ENCODE results near the gene TMEM205.

TMEM205 gene

DNA sequence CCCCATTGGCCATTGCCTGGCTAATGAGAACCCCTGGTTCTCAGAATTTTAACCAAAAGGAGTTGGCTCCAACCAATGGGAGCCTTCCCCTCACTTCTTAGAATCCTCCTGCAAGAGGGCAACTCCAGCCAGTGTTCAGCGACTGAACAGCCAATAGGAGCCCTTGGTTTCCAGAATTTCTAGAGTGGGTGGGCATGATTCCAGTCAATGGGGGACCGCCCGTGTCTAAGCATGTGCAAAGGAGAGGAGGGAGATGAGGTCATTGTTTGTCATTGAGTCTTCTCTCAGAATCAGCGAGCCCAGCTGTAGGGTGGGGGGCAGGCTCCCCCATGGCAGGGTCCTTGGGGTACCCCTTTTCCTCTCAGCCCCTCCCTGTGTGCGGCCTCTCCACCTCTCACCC lies 18.9 kb upstream of the TMEM205 start:
- TF ChIP-seq, protein P1, sequence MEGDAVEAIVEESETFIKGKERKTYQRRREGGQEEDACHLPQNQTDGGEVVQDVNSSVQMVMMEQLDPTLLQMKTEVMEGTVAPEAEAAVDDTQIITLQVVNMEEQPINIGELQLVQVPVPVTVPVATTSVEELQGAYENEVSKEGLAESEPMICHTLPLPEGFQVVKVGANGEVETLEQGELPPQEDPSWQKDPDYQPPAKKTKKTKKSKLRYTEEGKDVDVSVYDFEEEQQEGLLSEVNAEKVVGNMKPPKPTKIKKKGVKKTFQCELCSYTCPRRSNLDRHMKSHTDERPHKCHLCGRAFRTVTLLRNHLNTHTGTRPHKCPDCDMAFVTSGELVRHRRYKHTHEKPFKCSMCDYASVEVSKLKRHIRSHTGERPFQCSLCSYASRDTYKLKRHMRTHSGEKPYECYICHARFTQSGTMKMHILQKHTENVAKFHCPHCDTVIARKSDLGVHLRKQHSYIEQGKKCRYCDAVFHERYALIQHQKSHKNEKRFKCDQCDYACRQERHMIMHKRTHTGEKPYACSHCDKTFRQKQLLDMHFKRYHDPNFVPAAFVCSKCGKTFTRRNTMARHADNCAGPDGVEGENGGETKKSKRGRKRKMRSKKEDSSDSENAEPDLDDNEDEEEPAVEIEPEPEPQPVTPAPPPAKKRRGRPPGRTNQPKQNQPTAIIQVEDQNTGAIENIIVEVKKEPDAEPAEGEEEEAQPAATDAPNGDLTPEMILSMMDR (IDR thresholded peaks at IDR 0.05), result no peak

DNA sequence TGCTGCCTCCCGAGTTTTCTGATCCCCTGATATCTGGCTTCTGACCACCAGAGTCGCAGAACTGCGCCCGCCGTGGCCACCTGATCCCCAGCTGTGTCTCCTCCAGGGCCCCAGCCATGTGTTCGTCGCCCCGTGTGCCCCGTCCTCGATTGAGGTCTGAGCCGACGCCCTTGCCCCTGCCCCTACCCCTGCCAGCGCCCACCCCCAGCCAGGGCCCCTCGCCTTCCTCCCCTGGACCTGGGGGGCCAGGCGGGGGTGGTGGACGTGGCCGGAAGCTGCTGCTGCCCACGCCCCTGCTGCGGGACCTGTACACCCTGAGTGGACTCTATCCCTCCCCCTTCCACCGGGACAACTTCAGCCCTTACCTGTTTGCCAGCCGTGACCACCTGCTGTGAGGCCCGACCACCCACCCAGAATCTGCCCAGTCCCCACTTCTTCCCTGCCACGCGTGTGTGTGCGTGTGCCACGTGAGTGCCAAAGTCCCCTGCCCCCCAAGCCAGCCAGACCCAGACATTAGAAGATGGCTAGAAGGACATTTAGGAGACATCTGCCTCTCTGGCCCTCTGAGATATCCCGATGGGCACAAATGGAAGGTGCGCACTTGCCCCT lies 18.3 kb upstream of the TMEM205 start:
- TF ChIP-seq, protein P1 (IDR thresholded peaks at IDR 0.05), result no peak

DNA sequence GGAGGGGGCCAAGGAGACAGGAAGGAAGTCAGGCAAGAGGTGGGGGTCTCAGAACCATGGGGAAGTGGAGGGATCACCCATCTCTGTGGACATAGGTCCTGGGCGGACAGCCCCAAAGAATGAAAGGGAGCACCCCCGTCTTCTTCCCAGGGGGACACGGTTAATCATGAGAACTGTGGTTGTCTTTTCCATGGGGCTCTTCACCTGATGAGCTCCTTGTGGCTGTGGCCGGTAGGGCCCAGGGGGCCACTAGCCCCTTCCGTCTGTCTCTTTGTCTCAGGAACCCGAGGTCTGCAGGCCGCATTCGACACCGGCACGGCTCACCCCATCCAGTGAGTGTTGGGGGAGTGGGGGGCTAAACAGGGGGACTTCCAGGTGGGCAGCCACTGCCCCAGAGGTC lies 17.8 kb upstream of the TMEM205 start:
- TF ChIP-seq, protein P1 (IDR thresholded peaks at IDR 0.05), result no peak

DNA sequence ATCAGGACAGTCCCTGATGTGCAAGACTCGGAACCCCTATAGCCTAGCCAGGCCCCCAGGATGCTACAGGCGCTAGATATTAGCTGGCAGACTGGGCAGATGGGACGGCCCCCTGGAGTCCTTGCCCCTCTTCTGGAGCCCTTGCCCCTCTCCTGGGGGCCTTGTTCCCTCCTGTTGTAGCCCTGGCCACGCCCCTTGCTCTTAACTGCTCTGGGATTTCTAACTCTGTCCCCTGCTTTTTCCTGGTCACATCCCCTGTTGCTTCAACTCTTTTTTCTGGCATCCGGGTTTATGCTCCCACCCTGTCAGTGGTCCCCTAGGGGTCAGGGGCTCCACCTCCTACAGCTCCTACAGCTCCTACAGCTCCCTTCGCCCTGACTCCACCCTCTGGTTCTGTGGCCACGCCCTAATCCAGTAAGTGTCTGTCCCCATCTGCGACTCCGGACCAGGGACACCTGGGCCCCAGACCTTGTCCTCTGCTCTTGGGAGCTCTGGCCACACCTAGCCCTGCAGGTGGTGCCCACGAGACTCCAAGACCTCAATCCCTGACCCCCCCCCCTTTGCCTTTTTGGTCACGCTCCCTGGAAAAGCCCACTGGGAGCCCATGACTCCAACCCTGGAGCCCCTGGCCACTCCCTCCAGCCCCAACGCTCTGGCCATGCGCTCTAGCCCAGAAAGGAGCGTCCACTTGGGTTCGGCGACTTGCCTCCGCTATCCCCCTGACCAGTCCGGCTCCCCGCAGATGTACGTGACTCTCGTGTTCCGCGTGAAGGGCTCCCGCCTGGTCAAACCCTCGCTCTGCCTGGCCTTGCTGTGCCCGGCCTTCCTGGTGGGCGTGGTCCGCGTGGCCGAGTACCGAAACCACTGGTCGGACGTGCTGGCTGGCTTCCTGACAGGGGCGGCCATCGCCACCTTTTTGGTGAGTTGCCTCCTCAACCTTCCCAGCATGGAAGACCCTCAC lies 16.0 kb upstream of the TMEM205 start:
- TF ChIP-seq, protein P1 (IDR thresholded peaks at IDR 0.05), result no peak

DNA sequence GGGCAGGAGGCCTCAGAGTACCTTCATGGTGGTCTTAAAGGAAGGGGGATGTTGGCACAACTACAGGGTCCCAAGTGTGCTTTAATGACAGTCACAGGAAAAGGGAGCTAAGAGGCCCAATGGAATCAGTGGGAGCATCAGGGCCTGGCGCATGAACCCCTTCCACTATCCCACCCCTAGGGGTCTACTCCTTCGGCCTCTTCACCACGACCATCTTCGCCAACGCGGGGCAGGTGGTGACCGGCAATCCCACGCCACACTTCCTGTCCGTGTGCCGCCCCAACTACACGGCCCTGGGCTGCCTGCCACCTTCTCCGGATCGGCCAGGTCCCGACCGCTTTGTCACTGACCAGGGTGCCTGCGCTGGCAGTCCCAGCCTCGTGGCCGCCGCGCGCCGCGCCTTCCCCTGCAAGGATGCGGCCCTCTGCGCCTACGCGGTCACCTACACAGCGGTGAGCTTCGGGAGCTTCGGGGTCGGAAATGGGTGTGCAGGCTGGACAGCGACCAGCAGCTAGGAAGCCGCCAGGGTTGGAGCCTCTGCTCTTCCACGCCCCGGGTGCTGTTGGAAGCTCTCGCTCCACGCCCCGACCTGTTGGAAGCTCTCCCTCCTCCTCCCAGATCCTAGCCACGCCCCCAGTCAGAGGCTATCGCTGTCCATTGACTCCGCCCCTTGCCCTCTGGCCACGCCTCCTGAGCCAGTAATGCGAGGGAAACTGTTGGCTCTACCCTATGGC lies 15.1 kb upstream of the TMEM205 start:
- TF ChIP-seq, protein P1 (IDR thresholded peaks at IDR 0.05), result no peak

DNA sequence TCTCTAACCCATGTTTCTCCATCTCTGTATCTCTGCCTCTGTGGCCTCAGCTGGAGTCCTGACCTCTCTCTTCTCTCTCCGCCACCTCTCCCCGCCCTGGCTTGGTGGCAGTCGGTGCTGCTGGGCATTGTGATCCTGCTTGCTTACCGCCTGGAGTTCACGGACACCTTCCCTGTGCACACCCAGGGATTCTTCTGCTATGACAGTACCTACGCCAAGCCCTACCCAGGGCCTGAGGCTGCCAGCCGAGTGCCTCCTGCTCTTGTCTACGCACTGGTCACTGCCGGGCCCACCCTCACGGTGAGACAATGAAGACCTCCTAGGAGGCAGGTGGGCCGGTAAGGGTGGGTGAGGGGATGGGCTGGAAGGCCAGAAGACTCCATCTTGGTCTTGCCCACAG lies 13.4 kb upstream of the TMEM205 start:
- TF ChIP-seq, protein P1 (IDR thresholded peaks at IDR 0.05), result no peak

DNA sequence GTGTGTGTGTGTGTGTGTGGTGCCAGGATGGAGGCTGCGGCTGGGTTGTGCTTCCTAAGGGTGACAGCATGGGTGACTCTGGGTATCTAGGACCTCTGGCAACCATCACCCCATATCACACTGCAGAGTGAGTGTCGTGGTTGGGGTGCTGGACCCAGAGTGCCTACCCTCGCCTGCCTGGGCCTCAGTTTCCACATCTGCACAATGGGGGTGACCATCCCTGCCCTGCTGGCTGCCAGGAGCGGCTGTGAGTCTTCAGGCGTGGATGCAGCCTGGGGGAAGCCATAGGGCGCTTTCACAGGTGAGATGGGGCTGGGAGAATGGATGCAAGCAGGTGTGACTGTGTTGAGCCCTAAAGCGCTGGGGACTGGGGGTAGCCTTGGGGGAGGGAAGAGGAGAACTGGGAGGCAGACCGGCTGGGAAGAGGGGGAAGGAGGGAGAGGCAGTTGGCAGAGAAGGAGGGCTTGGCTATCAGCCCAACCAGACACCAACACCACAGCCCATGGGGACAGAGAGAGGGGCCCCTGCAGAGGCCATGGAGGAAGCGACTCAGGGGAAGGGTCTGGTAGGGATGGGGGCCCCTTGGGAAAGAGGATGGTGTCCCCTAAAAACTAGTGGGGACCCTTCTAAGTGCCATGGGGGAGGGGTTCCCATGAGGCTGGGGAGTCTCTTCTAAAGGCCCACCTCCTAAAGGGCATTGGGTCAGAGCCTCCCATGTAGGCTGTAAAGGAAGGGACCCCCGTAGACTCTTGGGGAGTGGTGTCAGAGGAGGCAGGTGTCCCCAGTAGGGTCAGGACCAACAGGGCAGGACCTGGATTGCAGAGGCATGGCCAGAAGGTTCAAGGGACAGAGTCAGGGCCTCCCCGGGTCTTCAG lies 10.8 kb upstream of the TMEM205 start:
- TF ChIP-seq, protein P1 (IDR thresholded peaks at IDR 0.05), result no peak

Measured in LNCAP (cell line).